ENCODE results near the gene CEBPZ.
"Not testable (repeated sequence)": the region's sequence is repeated elsewhere in the genome, so short reads cannot be mapped to it uniquely, and the experiment has no call there.

CEBPZ gene, protein sequence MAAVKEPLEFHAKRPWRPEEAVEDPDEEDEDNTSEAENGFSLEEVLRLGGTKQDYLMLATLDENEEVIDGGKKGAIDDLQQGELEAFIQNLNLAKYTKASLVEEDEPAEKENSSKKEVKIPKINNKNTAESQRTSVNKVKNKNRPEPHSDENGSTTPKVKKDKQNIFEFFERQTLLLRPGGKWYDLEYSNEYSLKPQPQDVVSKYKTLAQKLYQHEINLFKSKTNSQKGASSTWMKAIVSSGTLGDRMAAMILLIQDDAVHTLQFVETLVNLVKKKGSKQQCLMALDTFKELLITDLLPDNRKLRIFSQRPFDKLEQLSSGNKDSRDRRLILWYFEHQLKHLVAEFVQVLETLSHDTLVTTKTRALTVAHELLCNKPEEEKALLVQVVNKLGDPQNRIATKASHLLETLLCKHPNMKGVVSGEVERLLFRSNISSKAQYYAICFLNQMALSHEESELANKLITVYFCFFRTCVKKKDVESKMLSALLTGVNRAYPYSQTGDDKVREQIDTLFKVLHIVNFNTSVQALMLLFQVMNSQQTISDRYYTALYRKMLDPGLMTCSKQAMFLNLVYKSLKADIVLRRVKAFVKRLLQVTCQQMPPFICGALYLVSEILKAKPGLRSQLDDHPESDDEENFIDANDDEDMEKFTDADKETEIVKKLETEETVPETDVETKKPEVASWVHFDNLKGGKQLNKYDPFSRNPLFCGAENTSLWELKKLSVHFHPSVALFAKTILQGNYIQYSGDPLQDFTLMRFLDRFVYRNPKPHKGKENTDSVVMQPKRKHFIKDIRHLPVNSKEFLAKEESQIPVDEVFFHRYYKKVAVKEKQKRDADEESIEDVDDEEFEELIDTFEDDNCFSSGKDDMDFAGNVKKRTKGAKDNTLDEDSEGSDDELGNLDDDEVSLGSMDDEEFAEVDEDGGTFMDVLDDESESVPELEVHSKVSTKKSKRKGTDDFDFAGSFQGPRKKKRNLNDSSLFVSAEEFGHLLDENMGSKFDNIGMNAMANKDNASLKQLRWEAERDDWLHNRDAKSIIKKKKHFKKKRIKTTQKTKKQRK

GRCh38 chr2:37231241-37232130 lies at the start of gene CEBPZ, which contains the start of gene NDUFAF7:
CEBPZ (minus strand) TSS chr2:37231596; CDS start chr2:37231567, 29 bp downstream.
NDUFAF7 (plus strand) TSS chr2:37231658; CDS start chr2:37231706, 48 bp downstream.
- DNase-seq = peak; percentile 84

DNA sequence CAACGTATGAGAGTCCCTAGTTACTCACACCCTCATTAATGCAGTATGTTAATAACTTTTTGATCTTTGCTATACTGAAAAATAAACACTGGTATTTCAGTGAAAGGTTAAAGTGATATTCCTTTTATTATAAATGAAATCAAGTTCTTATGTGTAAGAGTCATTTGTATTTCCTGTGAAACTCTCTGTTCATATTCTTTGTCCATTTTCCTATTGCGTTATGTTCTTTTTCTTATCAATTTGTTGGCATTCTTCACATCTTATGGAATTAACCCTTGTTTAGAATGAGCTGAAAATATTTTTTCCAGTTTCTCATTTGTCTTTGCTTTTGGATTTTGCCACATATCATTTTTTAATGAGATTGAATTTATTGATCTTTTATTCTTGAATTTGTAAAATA lies 44.9 kb upstream of the CEBPZ start:
- DNase-seq = no peak

DNA sequence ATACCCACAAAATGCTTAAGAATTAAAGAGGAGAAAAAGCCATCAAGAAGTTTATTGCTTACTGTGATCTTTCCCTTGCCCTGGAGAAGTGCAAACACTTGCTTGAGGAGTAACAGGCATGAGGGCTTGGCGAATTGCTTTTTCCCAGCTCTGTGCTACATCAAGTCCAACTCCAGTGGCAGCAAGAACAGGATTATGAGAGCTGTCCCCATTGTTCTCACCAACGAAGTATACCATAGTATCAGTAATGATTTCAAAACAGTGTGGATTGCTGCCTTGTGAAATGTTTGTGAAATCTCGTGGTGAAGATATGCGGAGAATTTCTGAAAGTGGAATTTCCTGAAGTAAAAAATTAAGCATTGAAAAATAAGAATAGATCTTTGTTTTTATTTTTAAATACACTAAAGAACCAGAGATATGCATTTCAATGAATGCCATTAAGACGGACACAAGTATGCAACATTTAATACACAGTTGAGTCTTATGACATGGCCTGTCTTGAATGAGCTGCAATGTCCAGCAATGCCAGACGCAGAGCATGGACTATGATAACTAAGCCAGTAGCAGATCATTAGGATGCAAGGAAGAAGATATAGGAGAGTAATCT lies 43.1 kb upstream of the CEBPZ start:
- DNase-seq = no peak

- no peak for DNase-seq
These were observed 40.1 kb upstream of the CEBPZ start for GRCh38 chr2:37271376-37272067.

DNA sequence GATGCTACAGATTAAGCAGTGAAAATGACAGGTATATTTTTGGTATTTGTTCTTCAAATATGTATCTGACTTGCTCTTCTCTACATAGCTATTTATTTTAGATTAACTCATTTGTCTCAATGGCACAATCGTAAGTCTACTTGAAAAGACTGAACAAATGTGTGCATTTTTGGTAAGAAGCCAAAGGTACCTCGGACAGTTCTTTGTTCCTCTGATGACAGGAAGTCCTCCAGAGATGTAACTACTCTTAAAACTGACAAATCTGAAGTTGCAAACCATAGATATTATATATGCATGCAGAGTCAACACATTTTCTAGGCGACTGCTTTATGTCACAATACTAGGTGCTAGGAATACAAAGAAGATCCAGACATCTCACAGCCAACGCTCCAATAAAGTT lies 36.7 kb upstream of the CEBPZ start:
- DNase-seq = no peak

DNA sequence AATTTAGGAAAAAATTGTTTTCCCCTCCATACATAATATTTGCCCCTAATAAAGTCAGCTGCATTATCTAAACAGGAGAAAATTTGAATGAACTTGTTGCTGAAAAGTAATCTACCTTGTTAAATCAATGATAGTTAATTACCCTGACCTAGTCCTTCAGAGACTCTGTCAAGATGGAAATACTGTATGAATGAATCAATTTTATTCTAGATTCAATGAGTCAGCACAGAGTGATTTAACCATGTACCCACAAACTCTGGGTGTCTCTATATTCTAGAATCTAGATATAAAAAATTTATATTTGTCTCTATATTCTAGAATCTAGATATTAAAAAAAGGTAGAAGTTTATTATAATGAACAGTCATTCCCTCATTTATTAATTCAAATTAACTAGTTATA lies 36.3 kb upstream of the CEBPZ start:
- no peak for DNase-seq

DNA sequence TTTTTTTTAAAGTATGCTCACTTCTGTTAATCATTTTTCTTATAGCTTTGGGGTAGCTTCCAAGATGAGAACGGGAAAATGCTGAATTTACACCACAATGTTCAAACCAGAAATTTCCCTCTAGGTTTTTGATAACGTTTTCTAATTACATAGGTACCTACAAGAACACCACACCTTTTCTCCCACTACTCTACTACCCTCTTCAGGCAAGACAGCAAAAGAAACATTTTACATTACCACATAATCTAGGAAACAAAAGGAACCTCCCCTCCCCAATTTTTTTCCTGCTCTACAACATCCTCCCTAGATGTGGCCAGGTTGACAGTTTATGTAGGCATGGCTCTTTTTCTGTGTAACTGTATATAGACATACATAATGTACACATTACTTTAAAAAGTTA lies 32.4 kb upstream of the CEBPZ start:
- no peak for DNase-seq

GRCh38 chr2:37262522-37262921 lies 31.1 kb upstream of the CEBPZ start:
- DNase-seq = no peak

DNA sequence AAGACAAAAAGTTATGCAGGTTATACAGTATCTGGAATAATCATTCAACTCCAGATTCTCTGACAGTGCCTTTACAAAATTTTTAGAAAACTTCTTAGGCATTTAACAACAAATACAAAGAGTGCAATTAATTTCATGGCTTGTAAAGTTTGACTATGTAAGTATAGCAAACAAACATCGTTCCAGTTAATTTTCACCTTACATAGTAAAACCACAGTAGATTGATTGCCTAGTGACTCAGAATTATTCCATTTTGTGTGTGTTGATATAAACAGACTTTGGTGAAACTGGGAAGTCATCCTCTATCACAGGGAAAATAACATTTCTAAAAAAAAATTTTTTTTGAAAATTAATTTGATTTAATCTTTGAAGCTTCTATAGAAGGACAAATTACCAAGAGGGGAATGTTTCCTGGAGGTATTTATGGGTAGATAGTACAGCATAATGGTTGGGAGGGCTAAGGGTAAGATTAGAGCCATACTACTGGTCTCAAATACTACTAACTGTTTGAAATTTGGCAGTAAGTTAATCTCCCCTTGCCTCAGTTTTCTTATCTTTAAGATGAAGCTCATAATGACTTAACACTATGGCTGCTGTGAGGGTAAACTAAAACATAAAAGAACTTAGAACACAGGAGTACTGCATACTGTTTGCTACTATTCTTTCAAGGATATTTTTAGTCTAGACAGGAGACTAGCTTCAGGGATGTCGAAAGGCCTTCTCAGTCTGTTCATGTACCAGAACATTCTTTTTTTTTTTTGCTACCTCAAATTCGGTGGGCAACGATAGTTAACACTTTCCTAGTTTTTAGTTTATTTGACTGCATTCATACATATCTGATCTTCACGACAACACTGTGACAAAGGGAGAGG lies 19.7 kb upstream of the CEBPZ start:
- DNase-seq = no peak

DNA sequence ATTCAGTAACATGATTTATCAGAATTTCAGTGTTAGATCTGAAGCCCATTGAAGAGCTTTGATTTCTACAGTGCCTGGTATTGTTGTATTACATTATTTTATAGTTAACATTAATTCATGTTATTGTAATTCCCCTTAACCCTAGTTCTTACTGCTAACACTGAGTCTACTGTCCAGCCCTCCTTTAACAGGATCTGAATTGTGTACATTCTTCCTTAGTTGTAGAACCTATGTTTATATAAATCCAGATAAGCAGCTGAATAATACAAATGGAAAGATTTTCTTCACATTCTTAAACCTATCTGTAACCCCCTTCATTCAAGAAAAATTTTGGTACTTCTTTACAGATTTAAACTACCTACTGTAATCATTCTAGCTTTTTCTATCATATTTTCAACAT lies 14.8 kb upstream of the CEBPZ start:
- no peak for DNase-seq

DNA sequence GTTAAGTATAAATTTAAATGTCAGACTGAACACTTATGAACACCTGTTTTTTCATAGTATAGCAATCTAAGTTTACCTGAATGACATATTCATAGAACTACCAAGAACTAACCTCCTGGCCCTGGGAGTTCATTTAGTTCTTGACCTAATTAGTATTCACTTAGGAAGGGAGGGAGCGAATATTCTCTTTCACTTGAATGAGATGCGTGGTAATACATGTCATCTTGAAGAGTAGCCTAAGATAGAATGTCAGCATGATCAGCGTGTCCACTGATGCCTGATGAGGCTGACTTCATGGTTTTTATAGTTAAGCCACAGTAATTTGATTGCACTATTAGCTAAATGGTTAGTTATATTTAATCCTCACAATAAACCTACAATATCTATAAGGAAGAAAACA lies 13.4 kb upstream of the CEBPZ start:
- DNase-seq = no peak

DNA sequence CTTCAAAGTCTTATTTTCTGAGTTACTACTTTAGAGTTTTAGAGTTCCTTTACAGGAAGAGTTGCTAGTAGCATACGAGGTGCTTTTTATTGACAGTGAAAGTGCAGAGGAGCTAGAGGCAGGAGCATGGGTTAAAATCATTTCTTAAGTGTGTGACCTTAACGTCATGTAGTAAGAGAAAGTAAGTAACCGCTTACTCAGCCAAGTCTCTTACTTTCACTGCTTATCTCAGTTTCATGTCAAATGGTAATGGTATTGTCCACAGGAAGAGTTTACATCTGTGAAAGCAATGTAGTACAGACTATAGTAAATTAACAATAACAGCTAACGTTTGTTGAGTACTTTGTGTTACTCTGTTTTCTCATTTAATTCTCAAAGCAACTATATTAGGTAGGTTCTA lies 12.6 kb upstream of the CEBPZ start:
- DNase-seq = no peak

DNA sequence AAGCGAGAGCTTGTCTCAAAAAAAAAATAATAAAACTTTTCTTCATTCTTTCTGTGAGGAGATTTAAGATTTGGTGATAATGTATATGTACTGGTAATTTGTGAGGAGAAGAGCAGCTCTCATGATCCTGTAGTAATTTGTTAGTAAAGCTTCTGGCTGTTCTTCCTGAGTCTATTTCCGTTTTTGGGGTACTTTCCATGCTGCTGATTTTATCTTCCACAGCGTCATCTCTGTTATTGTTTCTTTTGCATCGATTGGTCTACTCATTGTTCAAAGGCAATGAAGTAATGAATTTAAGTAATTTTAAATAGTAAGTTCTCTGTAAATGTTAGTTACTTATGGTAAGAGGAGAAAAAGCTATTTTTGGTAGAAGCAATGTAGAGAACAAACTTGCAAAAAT lies 12.0 kb upstream of the CEBPZ start:
- no peak for DNase-seq

GRCh38 chr2:37232131-37232933 lies 936 bp upstream of the CEBPZ start:
- no peak for DNase-seq

- DNase-seq = peak; percentile 3
These were observed 815 bp downstream of the CEBPZ start for GRCh38 chr2:37230581-37230980.

DNA sequence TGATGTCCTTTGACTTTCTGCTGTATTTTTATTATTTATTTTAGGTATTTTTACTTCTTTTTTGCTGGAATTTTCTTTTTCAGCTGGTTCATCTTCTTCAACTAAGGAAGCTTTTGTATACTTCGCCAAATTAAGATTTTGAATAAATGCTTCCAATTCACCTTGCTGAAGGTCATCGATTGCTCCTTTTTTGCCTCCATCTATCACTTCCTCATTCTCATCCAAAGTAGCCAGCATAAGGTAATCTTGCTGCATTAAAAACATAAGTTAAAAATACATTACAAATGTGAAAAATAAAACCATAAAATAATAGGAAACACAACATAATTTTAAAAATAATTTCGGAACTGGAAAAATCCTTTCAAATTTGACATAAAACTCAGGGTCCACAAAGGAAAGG lies 2.6 kb downstream of the CEBPZ start:
- no peak for DNase-seq

DNA sequence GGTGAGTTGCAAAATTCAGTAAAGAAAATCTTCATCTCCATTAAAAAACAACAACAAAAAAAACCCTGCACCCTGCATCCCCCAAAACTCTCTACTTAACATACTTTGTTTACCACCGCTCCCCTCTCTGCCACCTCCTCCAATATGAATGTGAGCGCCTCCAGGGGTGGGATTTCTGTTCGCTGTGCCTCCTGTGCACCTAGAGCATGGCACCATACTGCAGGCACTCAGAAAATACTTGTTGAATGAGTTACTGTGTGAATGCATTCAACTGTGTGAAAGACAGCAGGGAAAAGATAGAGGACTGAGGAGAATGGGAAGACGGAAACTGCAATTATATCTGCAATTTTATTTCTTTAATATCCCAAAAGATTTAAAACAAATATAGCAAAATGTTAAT lies 4.5 kb downstream of the CEBPZ start:
- DNase-seq = no peak

DNA sequence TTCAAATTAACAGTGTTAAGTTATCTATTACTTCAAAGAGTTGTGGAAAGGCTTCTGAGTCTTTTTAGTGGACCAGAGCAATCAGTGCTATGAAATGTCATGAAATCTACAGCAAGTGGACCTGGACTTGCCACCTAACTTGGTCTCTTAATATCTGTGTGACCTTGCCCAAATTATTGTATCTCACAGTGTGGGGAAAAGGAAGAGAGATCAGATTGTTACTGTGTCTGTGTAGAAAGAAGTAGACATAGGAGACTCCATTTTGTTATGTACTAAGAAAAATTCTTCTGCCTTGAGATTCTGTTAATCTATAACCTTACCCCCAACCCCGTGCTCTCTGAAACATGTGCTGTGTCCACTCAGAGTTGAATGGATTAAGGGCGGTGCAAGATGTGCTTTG lies 6.3 kb downstream of the CEBPZ start:
- not testable (repeated sequence) for DNase-seq

DNA sequence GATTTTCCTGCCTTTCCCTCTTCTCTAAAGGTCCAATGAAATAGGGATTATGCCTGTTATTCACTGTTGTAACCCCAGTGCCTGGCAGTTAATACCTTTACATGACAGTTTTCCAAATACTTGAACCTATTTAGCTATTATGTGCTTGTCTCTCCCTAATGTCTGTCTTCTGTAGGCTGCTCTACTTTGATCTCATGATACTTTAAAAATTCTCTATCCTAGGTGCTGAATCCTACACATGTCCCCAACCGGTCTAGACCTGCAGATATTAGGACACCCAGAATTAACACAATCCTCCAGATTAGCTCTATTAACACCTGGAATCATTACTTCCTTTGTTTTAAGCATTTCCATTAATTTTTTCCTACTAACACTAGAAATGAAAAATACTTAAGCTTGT lies 7.3 kb downstream of the CEBPZ start:
- DNase-seq = no peak

DNA sequence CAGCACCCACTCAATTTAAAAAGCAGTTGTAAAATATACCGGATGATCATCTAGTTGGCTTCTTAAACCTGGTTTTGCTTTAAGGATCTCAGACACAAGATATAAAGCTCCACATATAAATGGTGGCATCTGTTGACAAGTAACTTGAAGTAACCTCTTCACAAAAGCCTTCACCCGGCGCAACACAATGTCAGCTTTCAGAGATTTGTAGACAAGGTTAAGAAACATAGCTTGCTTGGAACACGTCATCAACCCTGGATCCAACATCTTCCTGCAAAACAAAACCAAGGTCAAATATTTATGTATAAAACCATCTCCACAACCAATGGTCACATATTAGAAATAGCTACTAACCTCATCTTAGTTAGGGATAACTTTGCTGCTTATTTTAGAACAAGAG lies 8.3 kb downstream of the CEBPZ start:
- DNase-seq = no peak
